ENCODE results near the gene NFASC.

DNA sequence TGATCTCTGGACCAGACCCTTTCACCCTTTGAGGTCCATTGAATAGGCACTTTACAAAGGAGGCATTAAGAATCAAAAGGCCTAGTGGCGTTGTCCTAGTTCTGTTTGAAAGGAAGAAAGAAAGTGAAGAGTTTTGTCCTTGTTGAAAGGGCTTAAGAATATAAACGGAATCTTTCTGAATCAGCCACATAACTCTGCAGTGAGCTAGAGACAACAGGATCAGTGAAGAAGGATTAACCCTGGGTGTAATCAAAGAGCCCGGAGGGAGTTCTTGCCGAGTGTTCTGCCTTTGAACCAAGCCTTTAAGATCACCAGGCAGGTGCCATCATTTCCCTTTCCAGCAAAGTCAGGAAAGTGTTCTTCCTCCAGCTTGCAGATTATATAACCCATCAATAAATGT, 117.5 kb downstream of the NFASC start:
- TF ChIP-seq, protein P1, sequence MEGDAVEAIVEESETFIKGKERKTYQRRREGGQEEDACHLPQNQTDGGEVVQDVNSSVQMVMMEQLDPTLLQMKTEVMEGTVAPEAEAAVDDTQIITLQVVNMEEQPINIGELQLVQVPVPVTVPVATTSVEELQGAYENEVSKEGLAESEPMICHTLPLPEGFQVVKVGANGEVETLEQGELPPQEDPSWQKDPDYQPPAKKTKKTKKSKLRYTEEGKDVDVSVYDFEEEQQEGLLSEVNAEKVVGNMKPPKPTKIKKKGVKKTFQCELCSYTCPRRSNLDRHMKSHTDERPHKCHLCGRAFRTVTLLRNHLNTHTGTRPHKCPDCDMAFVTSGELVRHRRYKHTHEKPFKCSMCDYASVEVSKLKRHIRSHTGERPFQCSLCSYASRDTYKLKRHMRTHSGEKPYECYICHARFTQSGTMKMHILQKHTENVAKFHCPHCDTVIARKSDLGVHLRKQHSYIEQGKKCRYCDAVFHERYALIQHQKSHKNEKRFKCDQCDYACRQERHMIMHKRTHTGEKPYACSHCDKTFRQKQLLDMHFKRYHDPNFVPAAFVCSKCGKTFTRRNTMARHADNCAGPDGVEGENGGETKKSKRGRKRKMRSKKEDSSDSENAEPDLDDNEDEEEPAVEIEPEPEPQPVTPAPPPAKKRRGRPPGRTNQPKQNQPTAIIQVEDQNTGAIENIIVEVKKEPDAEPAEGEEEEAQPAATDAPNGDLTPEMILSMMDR (IDR thresholded peaks at IDR 0.05; ENCODE audit: insufficient read depth, low read depth, low read length) = no peak
- TF ChIP-seq EZH2 (IDR thresholded peaks at IDR 0.05; ENCODE audit: insufficient read depth, low read length) = no peak

All from astrocyte (in vitro differentiated cells and primary cell).